Fibroblast of lung (primary cell): ENCODE results near the gene PRPF38A. TPM values are rescaled to one million over a fixed set of nuclear protein-coding genes. Genes with fewer than 3 reads are reported as not detected.

Experiments
- DNase-seq, 2 donors: peaks; one replicate each; pipeline versions ENCODE4 v3.0.0 to v3.0.0-alpha.2; 2010; ENCODE audit warnings: low read depth in 2 of 2
- H2AFZ ChIP-seq: 2 replicates; pipeline ENCODE4 v1.5.1; 2012; ENCODE audit warnings: low read length, control low read depth, inconsistent platforms
- H3K27ac ChIP-seq: 2 replicates; pipeline ENCODE4 v1.5.1; 2011; ENCODE audit warnings: low read length, control low read depth; ENCODE audit not compliant: insufficient read depth
- H3K27me3 ChIP-seq: 2 replicates; pipeline ENCODE4 v1.5.1; 2011; ENCODE audit warnings: mild to moderate bottlenecking, low read length; ENCODE audit not compliant: control insufficient read depth, insufficient read depth
- H3K36me3 ChIP-seq: 2 replicates; pipeline ENCODE4 v1.5.1; 2011; ENCODE audit warnings: low read length; ENCODE audit not compliant: control insufficient read depth, insufficient read depth
- H3K4me1 ChIP-seq: 2 replicates; pipeline ENCODE4 v1.5.1; 2011; ENCODE audit warnings: low read length; ENCODE audit not compliant: control insufficient read depth, insufficient read depth; ENCODE audit errors: extremely low read depth
- H3K4me2 ChIP-seq: 2 replicates; pipeline ENCODE4 v1.5.1; 2011; ENCODE audit warnings: low read length, control low read depth; ENCODE audit not compliant: insufficient read depth; ENCODE audit errors: extremely low read depth
- H3K4me3 ChIP-seq, 4 experiments: fragments of 200-600 bp in 1 of 4; sonication (generic) in 1 of 4; replicated peaks in 1 of 4; 2 replicates each; pipeline ENCODE4 v1.5.1; 2011 to 2016; ENCODE audit warnings: low read length in 4 of 4, low read depth in 3 of 4, mild to moderate bottlenecking in 3 of 4, control low read depth in 2 of 4, inconsistent platforms in 1 of 4, mixed read lengths in 1 of 4; ENCODE audit not compliant: insufficient read depth in 1 of 4; ENCODE audit errors: control extremely low read depth in 1 of 4
- H3K79me2 ChIP-seq: 2 replicates; pipeline ENCODE4 v1.5.1; 2012; ENCODE audit warnings: mild to moderate bottlenecking, low read length, inconsistent platforms; ENCODE audit not compliant: control insufficient read depth, insufficient read depth
- H3K9ac ChIP-seq: 2 replicates; pipeline ENCODE4 v1.5.1; 2011; ENCODE audit warnings: mild to moderate bottlenecking, low read length, control low read depth; ENCODE audit not compliant: insufficient read depth
- H3K9me3 ChIP-seq: 2 replicates; pipeline ENCODE4 v1.5.1; 2012; ENCODE audit warnings: low read depth, low read length; ENCODE audit not compliant: control insufficient read depth, insufficient read depth
- H4K20me1 ChIP-seq: 2 replicates; pipeline ENCODE4 v1.5.1; 2011; ENCODE audit warnings: low read length; ENCODE audit not compliant: control insufficient read depth, insufficient read depth; ENCODE audit errors: extremely low read depth
- EZH2 ChIP-seq: IDR thresholded peaks from 2 replicates; pipeline ENCODE4 v1.5.1; 2012; ENCODE audit warnings: low read length, control low read depth, mild to moderate bottlenecking; ENCODE audit errors: missing control alignments
- polyA plus RNA-seq, 2 donors: library from polyadenylated mRNA; depleted of rRNA in 1 of 2; stranded (reverse) in 1 of 2; unstranded in 1 of 2; fragments of >200 nt; gene quantifications; 2 replicates each; pipeline ENCODE4 v1.2.1, GENCODE V29; 2011 to 2012; ENCODE audit warnings: missing spikeins in 1 of 2
- total RNA-seq: library from RNA; depleted of rRNA; stranded (reverse); fragments of >200 nt; gene quantifications from 2 replicates; pipeline ENCODE4 v1.2.1, GENCODE V29; 2014
- TF ChIP-seq, protein P1 (sequence below), 2 donors: IDR thresholded peaks in 1 of 2; conservative IDR thresholded peaks in 1 of 2; 1 replicate in 1 of 2; 2 replicates in 1 of 2; pipeline ENCODE4 v1.5.1; 2011 to 2012; ENCODE audit warnings: low read length in 2 of 2, control low read depth in 1 of 2, inconsistent platforms in 1 of 2, low read depth in 1 of 2, mild to moderate bottlenecking in 1 of 2

The PRPF38A gene
- total and polyA plus RNA-seq, 2 donors (not counting 1 experiment from before 2014, with no cell fraction given), result 7.3 to 22.4 TPM

DNA sequence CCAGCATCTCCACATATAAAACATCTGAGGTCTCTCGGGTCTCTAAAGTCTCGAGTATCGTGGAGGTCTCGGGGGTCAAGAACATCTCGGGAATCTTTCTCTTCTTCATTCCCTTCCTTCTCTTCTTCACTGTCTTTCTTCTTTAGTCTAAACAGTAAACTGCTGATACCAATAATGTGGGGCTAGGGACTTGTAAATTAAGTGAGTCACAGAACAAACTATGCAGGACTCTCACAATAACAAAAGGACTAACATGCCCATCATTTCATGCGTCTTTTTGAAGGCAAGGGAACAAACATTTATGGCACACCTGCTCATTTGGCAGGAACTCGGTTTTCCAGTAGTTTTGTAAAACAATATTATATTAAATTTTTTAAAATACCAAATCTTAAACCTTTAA is 32.4 kb downstream of the PRPF38A start:
- no peaks in the 10 kb centered on the region for H3K79me2 ChIP-seq
- no peak overlapping the region for H3K4me2 ChIP-seq
- H3K27me3 ChIP-seq, result no peaks in the 10 kb centered on the region
- no peaks in the 10 kb centered on the region for H3K4me1 ChIP-seq
- H3K4me3 ChIP-seq, result no peak overlapping the region
- no peak for TF ChIP-seq EZH2
- TF ChIP-seq, protein P1, sequence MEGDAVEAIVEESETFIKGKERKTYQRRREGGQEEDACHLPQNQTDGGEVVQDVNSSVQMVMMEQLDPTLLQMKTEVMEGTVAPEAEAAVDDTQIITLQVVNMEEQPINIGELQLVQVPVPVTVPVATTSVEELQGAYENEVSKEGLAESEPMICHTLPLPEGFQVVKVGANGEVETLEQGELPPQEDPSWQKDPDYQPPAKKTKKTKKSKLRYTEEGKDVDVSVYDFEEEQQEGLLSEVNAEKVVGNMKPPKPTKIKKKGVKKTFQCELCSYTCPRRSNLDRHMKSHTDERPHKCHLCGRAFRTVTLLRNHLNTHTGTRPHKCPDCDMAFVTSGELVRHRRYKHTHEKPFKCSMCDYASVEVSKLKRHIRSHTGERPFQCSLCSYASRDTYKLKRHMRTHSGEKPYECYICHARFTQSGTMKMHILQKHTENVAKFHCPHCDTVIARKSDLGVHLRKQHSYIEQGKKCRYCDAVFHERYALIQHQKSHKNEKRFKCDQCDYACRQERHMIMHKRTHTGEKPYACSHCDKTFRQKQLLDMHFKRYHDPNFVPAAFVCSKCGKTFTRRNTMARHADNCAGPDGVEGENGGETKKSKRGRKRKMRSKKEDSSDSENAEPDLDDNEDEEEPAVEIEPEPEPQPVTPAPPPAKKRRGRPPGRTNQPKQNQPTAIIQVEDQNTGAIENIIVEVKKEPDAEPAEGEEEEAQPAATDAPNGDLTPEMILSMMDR (conservative IDR thresholded peaks at IDR 0.05 in 1 of 2, IDR thresholded peaks at IDR 0.05 in 1 of 2; ENCODE audit: low read depth in 1 of 2, low read length in 2 of 2), result no peak
- DNase-seq, result no peak
- H3K36me3 ChIP-seq, result no peaks in the 10 kb centered on the region
- H2AFZ ChIP-seq, result no peak overlapping the region
- H4K20me1 ChIP-seq, result no peaks in the 10 kb centered on the region
- H3K9ac ChIP-seq, result no peak overlapping the region
- H3K9me3 ChIP-seq, result no peaks in the 10 kb centered on the region
- no peak overlapping the region for H3K27ac ChIP-seq

GRCh38 chr1:52439976-52440375 is 35.6 kb downstream of the PRPF38A start:
- H4K20me1 ChIP-seq, result no peaks in the 10 kb centered on the region
- no peak overlapping the region for H3K4me3 ChIP-seq
- TF ChIP-seq EZH2, result no peak
- TF ChIP-seq, protein P1 (conservative IDR thresholded peaks at IDR 0.05 in 1 of 2, IDR thresholded peaks at IDR 0.05 in 1 of 2; ENCODE audit: low read depth in 1 of 2, low read length in 2 of 2), result no peak

DNA sequence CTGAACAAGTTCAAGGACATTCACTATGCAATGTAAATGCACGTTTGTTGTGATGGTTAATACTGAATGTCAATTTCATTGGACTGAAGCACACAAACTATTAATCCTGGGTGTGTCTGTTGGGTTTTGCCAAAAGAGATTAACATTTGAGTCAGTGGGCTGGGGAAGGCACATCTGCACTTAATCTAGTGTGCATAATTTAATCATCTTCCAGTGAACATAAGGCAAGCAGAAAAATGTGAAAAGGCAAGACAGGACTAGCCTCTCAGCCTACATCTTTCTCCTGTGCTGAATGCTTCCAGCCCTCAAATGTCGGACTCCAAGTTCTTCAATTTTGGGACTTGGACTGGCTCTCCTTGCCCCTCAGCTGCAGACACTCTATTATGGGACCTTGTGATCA is 40.1 kb downstream of the PRPF38A start:
- Histone ChIP-seq H3K9ac (no peak overlapping the region), H3K27ac (no peak overlapping the region), H4K20me1 (no peaks in the 10 kb centered on the region), H3K36me3 (no peaks in the 10 kb centered on the region), H3K4me3 (no peak overlapping the region), H3K79me2 (no peaks in the 10 kb centered on the region), H2AFZ (no peak overlapping the region), H3K4me2 (no peak overlapping the region), H3K9me3 (no peaks in the 10 kb centered on the region), H3K27me3 (no peaks in the 10 kb centered on the region), H3K4me1 (no peaks in the 10 kb centered on the region)
- DNase-seq, result no peak
- TF ChIP-seq EZH2, result no peak
- TF ChIP-seq, protein P1 (conservative IDR thresholded peaks at IDR 0.05 in 1 of 2, IDR thresholded peaks at IDR 0.05 in 1 of 2; ENCODE audit: low read depth in 1 of 2, low read length in 2 of 2), result no peak

More at GRCh38 chr1:52439976-52440375, 35.6 kb downstream of the PRPF38A start:
- no peaks in the 10 kb centered on the region for H3K4me1 ChIP-seq
- no peaks in the 10 kb centered on the region for H3K27me3 ChIP-seq
- no peak overlapping the region for H3K9ac ChIP-seq
- DNase-seq, result no peak
- no peaks in the 10 kb centered on the region for H3K36me3 ChIP-seq
- no peaks in the 10 kb centered on the region for H3K9me3 ChIP-seq
- H3K4me2 ChIP-seq, result no peak overlapping the region
- no peak overlapping the region for H2AFZ ChIP-seq
- no peak overlapping the region for H3K27ac ChIP-seq
- no peaks in the 10 kb centered on the region for H3K79me2 ChIP-seq
